GM12878 (cell line): Measurements from ENCODE around the gene TMED6. TPM values are rescaled to one million over a fixed set of nuclear protein-coding genes. Genes with fewer than 3 reads are reported as not detected.

ENCODE experiments used
- ATAC-seq: fragments of 200-7000 bp; cut with Tn5 transposase; 3 replicates; pipeline ENCODE4 v1.9.1; 2020; ENCODE audit warnings: mild to moderate bottlenecking, moderate library complexity
- BruUV-seq: library from RNA; stranded (reverse); fragments of 400-500 nt; replicated peaks from 2 replicates; lab custom pipeline; 2021; lab: Mats Ljungman, UMichigan
- CTCF ChIA-PET: fragments of 300-600 bp; sonication (Branson Sonifier 250); formaldehyde crosslinking; extraction: SDS; loops from one replicate; lab custom pipeline; 2021; ENCODE audit warnings: inconsistent platforms; lab: Yijun Ruan, JAX
- POLR2A ChIA-PET: fragments of 350-600 bp; formaldehyde crosslinking; extraction: SDS; loops from one replicate; lab custom pipeline; 2021; ENCODE audit warnings: inconsistent platforms; lab: Charles Lee
- RAD21 ChIA-PET: fragments of 300-600 bp; sonication (Branson Sonifier 250); formaldehyde crosslinking; loops from one replicate; lab custom pipeline; 2023; ENCODE audit warnings: antibody characterized with exemption; ENCODE audit not compliant: unreplicated experiment; lab: Charles Lee
- SMC1A ChIA-PET: fragments of 300-600 bp; sonication (Branson Sonifier 250); formaldehyde crosslinking; loops from one replicate; lab custom pipeline; 2023; ENCODE audit not compliant: unreplicated experiment, uncharacterized antibody; lab: Charles Lee
- DNase-seq: peaks from one replicate; pipeline ENCODE4 v3.0.0-alpha.2; 2011; ENCODE audit warnings: low read depth, low spot score
- FAIRE-seq: peaks from 3 replicates; lab custom pipeline; 2011; peaks lifted over from hg19 to GRCh38; lab: Jason Lieb, UNC
- H2AFZ ChIP-seq: 2 replicates; pipeline ENCODE4 v1.6.0; 2011; ENCODE audit warnings: low read depth, low read length, control low read depth; ENCODE audit not compliant: control insufficient read depth
- H3K27ac ChIP-seq: 2 replicates; pipeline ENCODE4 v1.5.1; 2011; ENCODE audit warnings: control low read depth; ENCODE audit not compliant: control insufficient read depth, insufficient read depth
- H3K27me3 ChIP-seq, 2 experiments: replicated peaks in 1 of 2; 2 replicates each; pipeline versions ENCODE4 v1.6.0 to v1.6.1; 2011; ENCODE audit warnings: low read length in 1 of 2; ENCODE audit not compliant: control insufficient read depth in 2 of 2, insufficient read depth in 2 of 2
- H3K36me3 ChIP-seq, 2 experiments: 2 replicates each; pipeline ENCODE4 v1.5.1; 2011; ENCODE audit warnings: low read length in 1 of 2; ENCODE audit not compliant: control insufficient read depth in 2 of 2, insufficient read depth in 2 of 2
- H3K4me1 ChIP-seq: 2 replicates; pipeline ENCODE4 v1.6.1; 2011; ENCODE audit warnings: mild to moderate bottlenecking, low read length, moderate library complexity, mixed read lengths; ENCODE audit not compliant: control insufficient read depth, insufficient read depth
- H3K4me2 ChIP-seq: 2 replicates; pipeline ENCODE4 v1.6.0; 2011; ENCODE audit warnings: control low read depth; ENCODE audit not compliant: control insufficient read depth, insufficient read depth
- H3K4me3 ChIP-seq: fragments of 200-600 bp; sonication (generic); 2 replicates; pipeline ENCODE4 v1.5.1; 2016
- H3K79me2 ChIP-seq: 2 replicates; pipeline ENCODE4 v1.6.0; 2011; ENCODE audit warnings: low read length; ENCODE audit not compliant: control insufficient read depth, insufficient read depth
- H3K9ac ChIP-seq: 2 replicates; pipeline ENCODE4 v1.8.0; 2011; ENCODE audit warnings: low read length, control low read depth, mixed read lengths; ENCODE audit not compliant: control insufficient read depth, insufficient read depth
- H3K9me3 ChIP-seq: replicated peaks from 3 replicates; pipeline ENCODE4 v1.5.1; 2011; ENCODE audit warnings: mild to moderate bottlenecking, low read length; ENCODE audit not compliant: control insufficient read depth, insufficient read depth
- H4K20me1 ChIP-seq: 2 replicates; pipeline ENCODE4 v1.6.0; 2011; ENCODE audit not compliant: control insufficient read depth, insufficient read depth
- ATF2 ChIP-seq: IDR thresholded peaks from 2 replicates; pipeline ENCODE4 v1.6.1; 2012; ENCODE audit warnings: low read length, inconsistent platforms
- BCL11A ChIP-seq: IDR thresholded peaks from 2 replicates; pipeline ENCODE4 v1.6.1; 2011; ENCODE audit warnings: low read depth, low read length
- BCL3 ChIP-seq: IDR thresholded peaks from 2 replicates; pipeline ENCODE4 v1.6.1; 2011; ENCODE audit warnings: borderline replicate concordance, low read depth, mild to moderate bottlenecking, moderate library complexity, low read length; ENCODE audit not compliant: insufficient read depth, poor library complexity, severe bottlenecking
- CBFB ChIP-seq: IDR thresholded peaks from 2 replicates; pipeline ENCODE4 v1.6.1; 2016; ENCODE audit warnings: antibody characterized with exemption, low read depth
- CREM ChIP-seq: IDR thresholded peaks from 2 replicates; pipeline ENCODE4 v1.6.1; 2014; ENCODE audit warnings: antibody characterized with exemption, low read depth
- EGR1 ChIP-seq, 2 experiments: IDR thresholded peaks; 1 replicate in 1 of 2; 2 replicates in 1 of 2; pipeline ENCODE4 v1.6.1; 2011 to 2012; ENCODE audit warnings: low read depth in 2 of 2, low read length in 2 of 2, borderline replicate concordance in 1 of 2, mild to moderate bottlenecking in 1 of 2, moderate library complexity in 1 of 2
- EP300 ChIP-seq, 2 experiments: fragments of 150-350 bp in 1 of 2; IDR thresholded peaks; 2 replicates each; pipeline ENCODE4 v1.6.1; 2011 to 2012; ENCODE audit warnings: low read depth in 2 of 2, low read length in 2 of 2, borderline replicate concordance in 1 of 2, improper control_type of control experiment in 1 of 2, inconsistent platforms in 1 of 2; ENCODE audit not compliant: control insufficient read depth in 1 of 2
- HCFC1 ChIP-seq: fragments of 150-350 bp; IDR thresholded peaks from 2 replicates; pipeline ENCODE4 v1.6.1; 2014; ENCODE audit warnings: low read length
- HDAC2 ChIP-seq: fragments of 200-600 bp; sonication (generic); IDR thresholded peaks from 2 replicates; pipeline ENCODE4 v1.6.1; 2017
- HDGF ChIP-seq: fragments of 450-650 bp; IDR thresholded peaks from 2 replicates; pipeline ENCODE4 v1.6.1; 2016; ENCODE audit warnings: antibody characterized with exemption
- MEF2B ChIP-seq: fragments of 450-650 bp; IDR thresholded peaks from 2 replicates; pipeline ENCODE4 v1.6.1; 2018; ENCODE audit warnings: mild to moderate bottlenecking, moderate library complexity; ENCODE audit not compliant: partially characterized antibody, poor library complexity, severe bottlenecking
- NBN ChIP-seq: fragments of 450-650 bp; IDR thresholded peaks from 2 replicates; pipeline ENCODE4 v1.6.1; 2016
- RAD21 ChIP-seq: IDR thresholded peaks from 2 replicates; pipeline ENCODE4 v1.6.1; 2011; ENCODE audit warnings: mild to moderate bottlenecking, low read depth, low read length, moderate library complexity; ENCODE audit not compliant: insufficient read depth
- RELB ChIP-seq: fragments of 450-650 bp; IDR thresholded peaks from 2 replicates; pipeline ENCODE4 v1.6.1; 2017; ENCODE audit warnings: low read depth, mild to moderate bottlenecking, moderate library complexity
- SMAD5 ChIP-seq: IDR thresholded peaks from 2 replicates; pipeline ENCODE4 v1.6.1; 2016; ENCODE audit warnings: antibody characterized with exemption, low read depth
- SREBF2 ChIP-seq: IDR thresholded peaks from 2 replicates; pipeline ENCODE4 v1.6.1; 2012; ENCODE audit warnings: mild to moderate bottlenecking, low read length
- TCF7 ChIP-seq: IDR thresholded peaks from 2 replicates; pipeline ENCODE4 v1.6.1; 2014; ENCODE audit warnings: antibody characterized with exemption, borderline replicate concordance
- ZBED1 ChIP-seq: IDR thresholded peaks from 2 replicates; pipeline ENCODE4 v1.6.1; 2016; ENCODE audit warnings: borderline replicate concordance
- ZNF217 ChIP-seq: fragments of 450-650 bp; IDR thresholded peaks from 2 replicates; pipeline ENCODE4 v1.6.1; 2017; ENCODE audit warnings: antibody characterized with exemption, mild to moderate bottlenecking
- WGBS: methylation state at CpG from one replicate; pipeline ENCODE4 v1.1.6; 2016; ENCODE audit warnings: low lambda C conversion rate; ENCODE audit not compliant: insufficient replicate concordance, insufficient coverage; ENCODE audit errors: missing lambda C conversion rate; 5-methylcytosine and 5-hydroxymethylcytosine counted together
- in situ Hi-C: fragments of 300-500 bp; cut with MboI; formaldehyde crosslinking; loops from 9 replicates; pipeline ENCODE4 v1.14.3; 2018; ENCODE audit warnings: mixed read lengths
- intact Hi-C: fragments of 100-400 bp; cut with micrococcal nuclease; formaldehyde crosslinking; loops from one replicate; pipeline ENCODE4 v1.14.2; 2022; ENCODE audit not compliant: unreplicated experiment
- polyA plus RNA-seq, 11 experiments: library from polyadenylated mRNA; depleted of rRNA in 4 of 11; unstranded in 6 of 11; stranded (reverse) in 5 of 11; fragments of >200 nt; fragmentation: Nextera tagmentation in 4 of 11; fragmentation: Illumina TruSeq in 1 of 11; extraction: Ambion mirVana in 4 of 11; extraction: Trizol in 1 of 11; gene quantifications; 1 replicate in 1 of 11; 2 replicates in 10 of 11; pipeline versions ENCODE4 v1.2.1 to v1.2.3, GENCODE V29; 2011 to 2016; ENCODE audit warnings: inconsistent platforms in 2 of 11, missing spikeins in 2 of 11, low read depth in 1 of 11
- total RNA-seq, 4 experiments: library from RNA; depleted of rRNA in 3 of 4; stranded (reverse); fragments of >200 nt in 3 of 4; fragmentation: Illumina TruSeq in 1 of 4; extraction: Trizol in 1 of 4; gene quantifications; 2 replicates each; pipeline versions ENCODE4 v1.2.1 to v1.2.3, GENCODE V29; 2013 to 2021

TMED6 gene
- total and polyA plus RNA-seq, 10 of the 15 experiments (the other 5 are each of a cell fraction or from before 2014, with no cell fraction given) = 0.27 to 1.7 (median 0.78) TPM

GRCh38 chr16:69330286-69331109, 21.1 kb downstream of the TMED6 start, which contains the start of gene PDF:
Gene PDF (minus strand): TSS chr16:69330588. CDS start chr16:69330570, 18 bp downstream.
- ChIA-PET CTCF (interaction anchor here (2.2 kb wide), 1 partner anchor 8 kb away, joined by 8 read pairs; the partner anchor contains the start of gene COG8), SMC1A (interaction anchor here (0.6 to 1.8 kb wide), 3 partner anchors 10 to 424 kb away, joined by 3 to 5 read pairs (median 3); partner anchors contain the start of gene NOB1), POLR2A (interaction anchor here (0.6 to 6.6 kb wide), 4 partner anchors 9 to 423 kb away, joined by 3 to 42 read pairs (median 4); partner anchors contain the start of genes COG8 and NIP7), RAD21 (interaction anchor here (0.6 to 1.2 kb wide), 3 partner anchors 10 to 142 kb away, joined by 3 to 5 read pairs (median 3); partner anchors contain the start of gene NIP7)
- peaks cover 14 to 35% of the 10 kb centered on the region in 2 experiments for H3K36me3 ChIP-seq
- peak within 1 kb of the TSS; percentile 89 for H3K4me3 ChIP-seq
- TSS peak; percentile 81 for BruUV-seq
- FAIRE-seq (peak; percentile 92), DNase-seq (peak; percentile 34), ATAC-seq (peak; percentile 98)
- H2AFZ ChIP-seq = peak within 1 kb of the TSS; percentile 93
- no peaks in the 10 kb centered on the region for H3K9me3 ChIP-seq
- H3K4me2 ChIP-seq = peak within 1 kb of the TSS; percentile 86
- peaks cover 49% of the 10 kb centered on the region for H3K79me2 ChIP-seq
- peaks cover 10% of the 10 kb centered on the region for H3K4me1 ChIP-seq
- peak within 1 kb of the TSS; percentile 88 for H3K9ac ChIP-seq
- WGBS = 1% methylated on average over 85 of the region's 93 CpGs
- intact Hi-C loops = loop anchor here (1.0 to 10.0 kb wide), 2 partner anchors 9 to 424 kb away; partner anchors contain the start of genes COG8, NIP7 and NOB1
- peaks cover 8% of the 10 kb centered on the region; the same call in 1 of the 2 replicates for H4K20me1 ChIP-seq
- in situ Hi-C loops = no loop called here
- H3K27me3 ChIP-seq = no peaks in the 10 kb centered on the region
- peak within 1 kb of the TSS; percentile 82 for H3K27ac ChIP-seq
- TF ChIP-seq RAD21 (no peak), NBN (no peak), HCFC1 (peak; percentile 72), BCL3 (peak; percentile 81), CREM (peak; percentile 57; the same call in 1 of the 2 replicates), SMAD5 (peak; percentile 80), BCL11A (no peak), SREBF2 (no peak), TCF7 (no peak), HDGF (peak; percentile 75; the same call in 1 of the 2 replicates), HDAC2 (no peak), MEF2B (no peak), ATF2 (no peak), RELB (peak; percentile 36; the same call in 1 of the 2 replicates), CBFB (peak; percentile 55; the same call in 1 of the 2 replicates), EGR1 (IDR thresholded peaks at IDR 0.05; ENCODE audit: borderline replicate concordance in 1 of 2, low read depth in 2 of 2, low read length in 2 of 2) (peak in 1 of 2 experiments; percentile 34; a peak in 1 of 3 replicates), ZBED1 (peak; percentile 53; the same call in 1 of the 2 replicates), EP300 (IDR thresholded peaks at IDR 0.05; ENCODE audit: borderline replicate concordance in 1 of 2, control insufficient read depth in 1 of 2, low read depth in 2 of 2, low read length in 2 of 2) (no peak), ZNF217 (0 out of 2 replicates have a peak, but pooled peaks have one; percentile 18)
